DND-41 (cell line): ENCODE measurements around the gene CHMP4A.

Experiments
- EZH2 ChIP-seq: IDR thresholded peaks from 3 replicates; pipeline ENCODE4 v1.6.1; 2012; ENCODE audit warnings: borderline replicate concordance, low read depth, mild to moderate bottlenecking, moderate library complexity, low read length, inconsistent platforms; ENCODE audit not compliant: severe bottlenecking
- TF ChIP-seq, protein P1 (sequence below): IDR thresholded peaks from 2 replicates; pipeline ENCODE4 v1.5.1; 2012; ENCODE audit warnings: borderline replicate concordance, low read length, moderate library complexity, mild to moderate bottlenecking; ENCODE audit not compliant: poor library complexity, severe bottlenecking; ENCODE audit errors: extremely low read depth

GRCh38 chr14:24246765-24247212, 33.5 kb upstream of the CHMP4A start:
- TF ChIP-seq, protein P1, sequence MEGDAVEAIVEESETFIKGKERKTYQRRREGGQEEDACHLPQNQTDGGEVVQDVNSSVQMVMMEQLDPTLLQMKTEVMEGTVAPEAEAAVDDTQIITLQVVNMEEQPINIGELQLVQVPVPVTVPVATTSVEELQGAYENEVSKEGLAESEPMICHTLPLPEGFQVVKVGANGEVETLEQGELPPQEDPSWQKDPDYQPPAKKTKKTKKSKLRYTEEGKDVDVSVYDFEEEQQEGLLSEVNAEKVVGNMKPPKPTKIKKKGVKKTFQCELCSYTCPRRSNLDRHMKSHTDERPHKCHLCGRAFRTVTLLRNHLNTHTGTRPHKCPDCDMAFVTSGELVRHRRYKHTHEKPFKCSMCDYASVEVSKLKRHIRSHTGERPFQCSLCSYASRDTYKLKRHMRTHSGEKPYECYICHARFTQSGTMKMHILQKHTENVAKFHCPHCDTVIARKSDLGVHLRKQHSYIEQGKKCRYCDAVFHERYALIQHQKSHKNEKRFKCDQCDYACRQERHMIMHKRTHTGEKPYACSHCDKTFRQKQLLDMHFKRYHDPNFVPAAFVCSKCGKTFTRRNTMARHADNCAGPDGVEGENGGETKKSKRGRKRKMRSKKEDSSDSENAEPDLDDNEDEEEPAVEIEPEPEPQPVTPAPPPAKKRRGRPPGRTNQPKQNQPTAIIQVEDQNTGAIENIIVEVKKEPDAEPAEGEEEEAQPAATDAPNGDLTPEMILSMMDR = no peak
- TF ChIP-seq EZH2 = no peak
